Right ventricle myocardium superior (tissue), 1 donor: ENCODE results near the gene BTBD1. TPM values are rescaled to one million over a fixed set of nuclear protein-coding genes. Genes with fewer than 3 reads are reported as not detected.
"Not testable (repeated sequence)": the region's sequence is repeated elsewhere in the genome, so short reads cannot be mapped to it uniquely, and the experiment has no call there.

Experiments
- ATAC-seq: fragments of 200-7000 bp; cut with Tn5 transposase; one replicate; pipeline ENCODE4 v1.9.1; 2020; ENCODE audit warnings: mild to moderate bottlenecking; ENCODE audit not compliant: poor library complexity
- DNase-seq: peaks from one replicate; pipeline ENCODE4 v3.0.0-alpha.2; 2020
- intact Hi-C: fragments of 100-400 bp; cut with DNase I; formaldehyde crosslinking; loops from one replicate; pipeline ENCODE4 v1.11.2; 2022
- total RNA-seq: library from RNA; stranded (reverse); fragmentation: NEBNext Ultra II Directional; extraction: Animal tissue kit (Norgen Biotek cat#: 25700); gene quantifications from one replicate; pipeline ENCODE4 v1.2.1, GENCODE V29; 2021
- donor health status: DM: no; HTN: yes; CAD: no; lungs with severe emphysema.

BTBD1 gene
- total RNA-seq, 1 donor from 2014 or later = 158 TPM

- no peak for ATAC-seq
- intact Hi-C loops = loop anchor here (10.0 kb wide), 1 partner anchor 93 kb away; the partner anchor contains the start of gene TM6SF1
- no peak for DNase-seq
Measured at GRCh38 chr15:83012076-83012426, 55.0 kb downstream of the BTBD1 start.

- DNase-seq = peak; percentile 95
- intact Hi-C loops = loop anchor here (10.0 kb wide), 1 partner anchor 93 kb away; the partner anchor contains the start of gene TM6SF1
- peak; percentile 100 for ATAC-seq
Measured at GRCh38 chr15:83011271-83012075, 55.6 kb downstream of the BTBD1 start, which contains the start of gene C15orf40. C15orf40 (minus strand) TSS chr15:83011639; CDS start chr15:83011607, 32 bp downstream.

- ATAC-seq (peak; percentile 80), DNase-seq (peak; percentile 82)
- intact Hi-C loops = loop anchor here (10.0 kb wide), 1 partner anchor 94 kb away; the partner anchor contains the start of gene TM6SF1
Measured at GRCh38 chr15:83010709-83011270, 56.3 kb downstream of the BTBD1 start.

GRCh38 chr15:83000672-83001031 is 66.4 kb downstream of the BTBD1 start:
- ATAC-seq, DNase-seq: not testable (repeated sequence)
- intact Hi-C loops = loop anchor here (5.0 kb wide), 1 partner anchor 153 kb away; no protein-coding TSS in a partner anchor

GRCh38 chr15:82999905-83000671 is 67.0 kb downstream of the BTBD1 start:
- ATAC-seq = peak; percentile 86
- no peak for DNase-seq
- intact Hi-C loops = loop anchor here (5.0 kb wide), 1 partner anchor 153 kb away; no protein-coding TSS in a partner anchor

GRCh38 chr15:82999426-82999825 is 67.6 kb downstream of the BTBD1 start:
- ATAC-seq (no peak), DNase-seq (no peak)

GRCh38 chr15:82995938-82996337 is 71.1 kb downstream of the BTBD1 start:
- DNase-seq = no peak
- intact Hi-C loops = no loop called here
- no peak for ATAC-seq

More at GRCh38 chr15:82999426-82999825, 67.6 kb downstream of the BTBD1 start:
- intact Hi-C loops = no loop called here

- no peak for ATAC-seq
- DNase-seq = no peak
- intact Hi-C loops = no loop called here
Measured at GRCh38 chr15:82995076-82995475, 72.0 kb downstream of the BTBD1 start.

- intact Hi-C loops = no loop called here
- ATAC-seq (no peak), DNase-seq (no peak)
Measured at GRCh38 chr15:82993144-82993543, 73.9 kb downstream of the BTBD1 start.

- ATAC-seq = no peak
- no peak for DNase-seq
- intact Hi-C loops = no loop called here
Measured at GRCh38 chr15:82992436-82992998, 74.5 kb downstream of the BTBD1 start.

GRCh38 chr15:82986442-82986780 is 80.6 kb downstream of the BTBD1 start:
- DNase-seq (no peak), ATAC-seq (no peak)
- intact Hi-C loops = loop anchor here (10.0 kb wide), 1 partner anchor 442 kb away; the partner anchor contains the start of gene RPS17

GRCh38 chr15:82985688-82986441 is 81.2 kb downstream of the BTBD1 start, which contains the start of gene RAMAC:
RAMAC (plus strand) TSS chr15:82986210; CDS start chr15:82989019, 2,809 bp downstream.
- DNase-seq = peak; percentile 95
- intact Hi-C loops = loop anchor here (10.0 kb wide), 1 partner anchor 441 kb away; the partner anchor contains the start of gene RPS17
- peak; percentile 99 for ATAC-seq

GRCh38 chr15:82980981-82981380 is 86.1 kb downstream of the BTBD1 start:
- ATAC-seq (no peak), DNase-seq (no peak)
- intact Hi-C loops = loop anchor here (10.0 kb wide), 1 partner anchor 436 kb away; the partner anchor contains the start of gene RPS17

GRCh38 chr15:82979726-82980125 is 87.3 kb downstream of the BTBD1 start:
- intact Hi-C loops = loop anchor here (10.0 kb wide), 1 partner anchor 435 kb away; the partner anchor contains the start of gene RPS17
- ATAC-seq (no peak), DNase-seq (no peak)

- intact Hi-C loops = no loop called here
- ATAC-seq = no peak
- DNase-seq = no peak
Measured at GRCh38 chr15:82978438-82978837, 88.6 kb downstream of the BTBD1 start.

GRCh38 chr15:82977076-82977475 is 90.0 kb downstream of the BTBD1 start:
- DNase-seq (no peak), ATAC-seq (no peak)
- intact Hi-C loops = no loop called here

GRCh38 chr15:82972990-82973389 is 94.1 kb downstream of the BTBD1 start:
- ATAC-seq (no peak), DNase-seq (no peak)
- intact Hi-C loops = no loop called here
